ENCODE results near the gene PCSK1. TPM values are rescaled to one million over a fixed set of nuclear protein-coding genes. Genes with fewer than 3 reads are reported as not detected.

PCSK1 gene
- total RNA-seq, 6 experiments from 2014 or later, result not detected

DNA sequence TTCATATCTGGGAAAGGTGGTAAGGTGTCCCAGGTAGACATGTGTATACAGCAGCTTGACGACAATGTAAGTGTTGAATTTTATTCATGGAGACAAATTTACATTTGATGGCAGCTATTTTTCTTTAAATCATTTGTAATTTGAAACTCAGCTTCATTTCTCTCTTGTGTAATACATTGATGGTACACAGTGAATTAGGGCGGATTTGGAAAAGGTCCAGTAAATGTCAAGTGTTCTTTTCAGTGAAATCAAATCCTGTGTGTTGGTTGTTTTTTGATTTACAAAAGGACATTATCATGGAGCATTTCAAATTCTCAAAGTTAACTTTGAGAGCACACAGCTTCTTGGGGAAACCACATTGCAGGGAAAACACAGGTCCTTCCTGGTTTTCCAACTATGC is 30.0 kb upstream of the PCSK1 start:
- no peak for ATAC-seq
- intact Hi-C loops (cut with DNase I), result no loop called here
- Histone ChIP-seq H3K27me3 (no peaks in the 10 kb centered on the region), H3K4me1 (no peaks in the 10 kb centered on the region), H3K9me3 (no peaks in the 10 kb centered on the region), H3K4me3 (no peak overlapping the region), H3K36me3 (no peaks in the 10 kb centered on the region), H3K27ac (no peak overlapping the region)
- WGBS (ENCODE audit: insufficient coverage, low coverage, low lambda C conversion rate, missing lambda C conversion rate), result 80% methylated on average over 2 of the region's 2 CpGs
- no peak for DNase-seq
- no peak for TF ChIP-seq POLR2A (IDR thresholded peaks at IDR 0.05)
- TF ChIP-seq, protein P1, sequence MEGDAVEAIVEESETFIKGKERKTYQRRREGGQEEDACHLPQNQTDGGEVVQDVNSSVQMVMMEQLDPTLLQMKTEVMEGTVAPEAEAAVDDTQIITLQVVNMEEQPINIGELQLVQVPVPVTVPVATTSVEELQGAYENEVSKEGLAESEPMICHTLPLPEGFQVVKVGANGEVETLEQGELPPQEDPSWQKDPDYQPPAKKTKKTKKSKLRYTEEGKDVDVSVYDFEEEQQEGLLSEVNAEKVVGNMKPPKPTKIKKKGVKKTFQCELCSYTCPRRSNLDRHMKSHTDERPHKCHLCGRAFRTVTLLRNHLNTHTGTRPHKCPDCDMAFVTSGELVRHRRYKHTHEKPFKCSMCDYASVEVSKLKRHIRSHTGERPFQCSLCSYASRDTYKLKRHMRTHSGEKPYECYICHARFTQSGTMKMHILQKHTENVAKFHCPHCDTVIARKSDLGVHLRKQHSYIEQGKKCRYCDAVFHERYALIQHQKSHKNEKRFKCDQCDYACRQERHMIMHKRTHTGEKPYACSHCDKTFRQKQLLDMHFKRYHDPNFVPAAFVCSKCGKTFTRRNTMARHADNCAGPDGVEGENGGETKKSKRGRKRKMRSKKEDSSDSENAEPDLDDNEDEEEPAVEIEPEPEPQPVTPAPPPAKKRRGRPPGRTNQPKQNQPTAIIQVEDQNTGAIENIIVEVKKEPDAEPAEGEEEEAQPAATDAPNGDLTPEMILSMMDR (IDR thresholded peaks at IDR 0.05), result no peak

GRCh38 chr5:96459313-96460121 is 26.5 kb upstream of the PCSK1 start:
- ATAC-seq (no peak), DNase-seq (no peak)
- H3K4me3 ChIP-seq, result no peak overlapping the region
- no peaks in the 10 kb centered on the region for H3K36me3 ChIP-seq
- H3K4me1 ChIP-seq, result no peaks in the 10 kb centered on the region
- intact Hi-C loops (cut with DNase I), result no loop called here
- H3K27ac ChIP-seq, result no peak overlapping the region
- H3K27me3 ChIP-seq, result no peaks in the 10 kb centered on the region
- no peak for TF ChIP-seq POLR2A (IDR thresholded peaks at IDR 0.05)
- H3K9me3 ChIP-seq, result no peaks in the 10 kb centered on the region
- 82% methylated on average over 6 of the region's 6 CpGs for WGBS (ENCODE audit: insufficient coverage, low coverage, low lambda C conversion rate, missing lambda C conversion rate)

DNA sequence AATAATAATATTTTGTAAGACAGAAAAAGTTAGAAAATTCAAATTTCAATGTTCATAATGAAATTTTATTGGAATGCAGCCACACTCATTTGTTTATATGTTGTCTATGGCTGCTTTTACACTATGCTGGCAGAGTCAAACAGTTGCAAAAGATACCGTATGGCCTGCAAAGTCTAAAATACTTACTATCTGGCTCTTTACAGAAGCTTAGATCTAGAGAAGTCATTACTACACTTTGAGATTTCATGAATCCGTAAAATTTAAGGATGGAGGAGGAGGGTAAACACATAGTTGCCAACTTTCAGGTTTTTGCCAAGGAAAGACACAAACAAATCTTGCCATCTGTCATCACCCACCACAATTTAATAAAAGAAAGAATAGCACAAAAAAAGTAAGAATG is 25.1 kb upstream of the PCSK1 start:
- H3K27ac ChIP-seq, result no peak overlapping the region
- TF ChIP-seq, protein P1 (IDR thresholded peaks at IDR 0.05), result no peak
- TF ChIP-seq POLR2A (IDR thresholded peaks at IDR 0.05), result no peak
- DNase-seq, result no peak
- H3K36me3 ChIP-seq, result no peaks in the 10 kb centered on the region
- no peak for ATAC-seq
- H3K4me3 ChIP-seq, result no peak overlapping the region
- intact Hi-C loops (cut with DNase I), result no loop called here
- no peaks in the 10 kb centered on the region for H3K4me1 ChIP-seq
- 77% methylated on average over 2 of the region's 2 CpGs for WGBS (ENCODE audit: insufficient coverage, low coverage, low lambda C conversion rate, missing lambda C conversion rate)
- no peaks in the 10 kb centered on the region for H3K9me3 ChIP-seq
- H3K27me3 ChIP-seq, result no peaks in the 10 kb centered on the region

DNA sequence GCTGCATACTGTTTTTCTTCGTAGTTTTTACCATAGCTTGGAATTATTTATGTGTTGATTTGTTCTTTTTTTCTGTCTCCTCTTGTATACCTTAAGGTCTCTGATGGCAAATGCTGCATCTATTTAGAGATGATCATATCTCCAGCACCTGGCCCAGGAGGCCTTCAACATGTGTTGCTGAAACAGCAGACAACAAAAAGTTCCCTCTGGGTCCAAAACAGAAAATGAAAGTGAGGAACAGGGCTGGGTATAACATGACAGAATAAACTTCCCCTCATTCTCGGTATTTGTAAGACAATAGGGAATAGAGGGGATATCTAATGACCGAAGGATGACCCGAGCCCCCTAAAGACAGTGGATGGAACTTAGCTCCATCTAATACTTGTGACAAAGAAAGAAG is 22.7 kb upstream of the PCSK1 start:
- Histone ChIP-seq H3K4me1 (no peaks in the 10 kb centered on the region), H3K36me3 (no peaks in the 10 kb centered on the region), H3K27me3 (no peaks in the 10 kb centered on the region), H3K4me3 (no peak overlapping the region), H3K9me3 (no peaks in the 10 kb centered on the region), H3K27ac (no peak overlapping the region)
- no peak for TF ChIP-seq POLR2A (IDR thresholded peaks at IDR 0.05)
- TF ChIP-seq, protein P1 (IDR thresholded peaks at IDR 0.05), result no peak
- ATAC-seq, result no peak
- intact Hi-C loops (cut with DNase I), result no loop called here
- no peak for DNase-seq
- 49% methylated on average over 4 of the region's 4 CpGs for WGBS (ENCODE audit: insufficient coverage, low coverage, low lambda C conversion rate, missing lambda C conversion rate)

- Histone ChIP-seq H3K4me1 (no peaks in the 10 kb centered on the region), H3K36me3 (no peaks in the 10 kb centered on the region), H3K27me3 (no peaks in the 10 kb centered on the region), H3K4me3 (no peak overlapping the region), H3K27ac (no peak overlapping the region), H3K9me3 (no peaks in the 10 kb centered on the region)
- 74% methylated on average over 3 of the region's 3 CpGs for WGBS (ENCODE audit: insufficient coverage, low coverage, low lambda C conversion rate, missing lambda C conversion rate)
- ATAC-seq, result no peak
- TF ChIP-seq, protein P1 (IDR thresholded peaks at IDR 0.05), result no peak
- TF ChIP-seq POLR2A (IDR thresholded peaks at IDR 0.05), result no peak
- intact Hi-C loops (cut with DNase I), result no loop called here
- DNase-seq, result no peak
Observed at GRCh38 chr5:96453394-96453793, 20.3 kb upstream of the PCSK1 start.

Data from right lobe of liver (tissue), 6 donors.